ENCODE results near the gene NNAT. TPM values are rescaled to one million over a fixed set of nuclear protein-coding genes. Genes with fewer than 3 reads are reported as not detected.
A peak's percentile ranks its signal among the peaks of the same experiment; 100 is the strongest.

Gene NNAT
- total RNA-seq, 1 donor from 2014 or later = not detected

GRCh38 chr20:37506152-37506725 lies 14.8 kb upstream of the NNAT start:
- Mint-ChIP-seq H3K4me1 (ENCODE audit: low read depth) (no peaks in the 10 kb centered on the region), H3K9me3 (no peaks in the 10 kb centered on the region)

GRCh38 chr20:37510226-37510625 lies 10.8 kb upstream of the NNAT start:
- H3K27ac Mint-ChIP-seq = no peak overlapping the region
- H3K36me3 Mint-ChIP-seq (ENCODE audit: low read depth) = no peaks in the 10 kb centered on the region
- H3K4me3 Mint-ChIP-seq (ENCODE audit: low read depth) = no peak overlapping the region
- no peaks in the 10 kb centered on the region for H3K4me1 Mint-ChIP-seq (ENCODE audit: low read depth)
- no peaks in the 10 kb centered on the region for H3K27me3 Mint-ChIP-seq (ENCODE audit: low read depth)
- intact Hi-C loops (cut with micrococcal nuclease) = no loop called here
- DNase-seq (ENCODE audit: low spot score) = no peak
- no peaks in the 10 kb centered on the region for H3K9me3 Mint-ChIP-seq

More at GRCh38 chr20:37506152-37506725, 14.8 kb upstream of the NNAT start:
- Mint-ChIP-seq H3K27ac (no peak overlapping the region), H3K4me3 (ENCODE audit: low read depth) (no peak overlapping the region), H3K36me3 (ENCODE audit: low read depth) (no peaks in the 10 kb centered on the region), H3K27me3 (ENCODE audit: low read depth) (no peaks in the 10 kb centered on the region)
- intact Hi-C loops (cut with micrococcal nuclease) = no loop called here
- DNase-seq (ENCODE audit: low spot score) = no peak

- no peak for DNase-seq (ENCODE audit: low spot score)
- no peak overlapping the region for H3K27ac Mint-ChIP-seq
- no peaks in the 10 kb centered on the region for H3K4me1 Mint-ChIP-seq (ENCODE audit: low read depth)
- no peaks in the 10 kb centered on the region for H3K27me3 Mint-ChIP-seq (ENCODE audit: low read depth)
- intact Hi-C loops (cut with micrococcal nuclease) = no loop called here
- H3K36me3 Mint-ChIP-seq (ENCODE audit: low read depth) = no peaks in the 10 kb centered on the region
- no peak overlapping the region for H3K4me3 Mint-ChIP-seq (ENCODE audit: low read depth)
- no peaks in the 10 kb centered on the region for H3K9me3 Mint-ChIP-seq
Measured at GRCh38 chr20:37511610-37512275, 9.3 kb upstream of the NNAT start.

- no peaks in the 10 kb centered on the region for H3K27me3 Mint-ChIP-seq (ENCODE audit: low read depth)
- intact Hi-C loops (cut with micrococcal nuclease) = no loop called here
- peaks cover 8% of the 10 kb centered on the region for H3K36me3 Mint-ChIP-seq (ENCODE audit: low read depth)
- no peak for DNase-seq (ENCODE audit: low spot score)
- no peaks in the 10 kb centered on the region for H3K4me1 Mint-ChIP-seq (ENCODE audit: low read depth)
- no peak overlapping the region for H3K27ac Mint-ChIP-seq
- H3K9me3 Mint-ChIP-seq = no peaks in the 10 kb centered on the region
- no peak overlapping the region for H3K4me3 Mint-ChIP-seq (ENCODE audit: low read depth)
Measured at GRCh38 chr20:37513779-37514359, 7.2 kb upstream of the NNAT start.

- Mint-ChIP-seq H3K4me1 (ENCODE audit: low read depth) (no peaks in the 10 kb centered on the region), H3K27me3 (ENCODE audit: low read depth) (peaks cover 3% of the 10 kb centered on the region), H3K9me3 (no peaks in the 10 kb centered on the region), H3K4me3 (ENCODE audit: low read depth) (no peak overlapping the region), H3K27ac (no peak overlapping the region), H3K36me3 (ENCODE audit: low read depth) (peaks cover 10% of the 10 kb centered on the region)
- intact Hi-C loops (cut with micrococcal nuclease) = no loop called here
- no peak for DNase-seq (ENCODE audit: low spot score)
Measured at GRCh38 chr20:37515876-37516275, 5.2 kb upstream of the NNAT start.

GRCh38 chr20:37516811-37517750 lies 4.0 kb upstream of the NNAT start:
- Mint-ChIP-seq H3K27me3 (ENCODE audit: low read depth) (peaks cover 5% of the 10 kb centered on the region), H3K4me1 (ENCODE audit: low read depth) (peaks cover 2% of the 10 kb centered on the region), H3K27ac (no peak overlapping the region), H3K9me3 (no peaks in the 10 kb centered on the region), H3K36me3 (ENCODE audit: low read depth) (peaks cover 10% of the 10 kb centered on the region), H3K4me3 (ENCODE audit: low read depth) (no peak overlapping the region)
- intact Hi-C loops (cut with micrococcal nuclease) = no loop called here
- no peak for DNase-seq (ENCODE audit: low spot score)

- peaks cover 10% of the 10 kb centered on the region for H3K36me3 Mint-ChIP-seq (ENCODE audit: low read depth)
- intact Hi-C loops (cut with micrococcal nuclease) = no loop called here
- no peak overlapping the region for H3K27ac Mint-ChIP-seq
- H3K4me1 Mint-ChIP-seq (ENCODE audit: low read depth) = peaks cover 2% of the 10 kb centered on the region
- H3K9me3 Mint-ChIP-seq = no peaks in the 10 kb centered on the region
- DNase-seq (ENCODE audit: low spot score) = no peak
- H3K27me3 Mint-ChIP-seq (ENCODE audit: low read depth) = peaks cover 5% of the 10 kb centered on the region
- no peak overlapping the region for H3K4me3 Mint-ChIP-seq (ENCODE audit: low read depth)
Measured at GRCh38 chr20:37518059-37518458, 3.0 kb upstream of the NNAT start.

GRCh38 chr20:37518606-37519507 lies 2.2 kb upstream of the NNAT start:
- Mint-ChIP-seq H3K36me3 (ENCODE audit: low read depth) (peaks cover 10% of the 10 kb centered on the region), H3K4me1 (ENCODE audit: low read depth) (peaks cover 4% of the 10 kb centered on the region), H3K27ac (no peak overlapping the region), H3K27me3 (ENCODE audit: low read depth) (peaks cover 5% of the 10 kb centered on the region), H3K9me3 (no peaks in the 10 kb centered on the region), H3K4me3 (ENCODE audit: low read depth) (no peak overlapping the region)
- intact Hi-C loops (cut with micrococcal nuclease) = no loop called here
- DNase-seq (ENCODE audit: low spot score) = no peak

- Mint-ChIP-seq H3K9me3 (no peaks in the 10 kb centered on the region), H3K27ac (no peak overlapping the region), H3K27me3 (ENCODE audit: low read depth) (peaks cover 5% of the 10 kb centered on the region), H3K36me3 (ENCODE audit: low read depth) (peaks cover 10% of the 10 kb centered on the region), H3K4me3 (ENCODE audit: low read depth) (no peak overlapping the region), H3K4me1 (ENCODE audit: low read depth) (peaks cover 11% of the 10 kb centered on the region)
- intact Hi-C loops (cut with micrococcal nuclease) = no loop called here
- no peak for DNase-seq (ENCODE audit: low spot score)
Measured at GRCh38 chr20:37519508-37520418, 1.3 kb upstream of the NNAT start.

GRCh38 chr20:37520419-37520955 lies 563 bp upstream of the NNAT start:
- Mint-ChIP-seq H3K4me1 (ENCODE audit: low read depth) (peaks cover 18% of the 10 kb centered on the region), H3K27me3 (ENCODE audit: low read depth) (peaks cover 5% of the 10 kb centered on the region), H3K27ac (no peak overlapping the region), H3K4me3 (ENCODE audit: low read depth) (peak overlapping the region; percentile 15), H3K9me3 (no peaks in the 10 kb centered on the region), H3K36me3 (ENCODE audit: low read depth) (peaks cover 10% of the 10 kb centered on the region)
- no peak for DNase-seq (ENCODE audit: low spot score)
- intact Hi-C loops (cut with micrococcal nuclease) = no loop called here

GRCh38 chr20:37522260-37523011 lies 1.4 kb downstream of the NNAT start:
- Mint-ChIP-seq H3K9me3 (no peaks in the 10 kb centered on the region), H3K4me3 (ENCODE audit: low read depth) (no peak overlapping the region), H3K36me3 (ENCODE audit: low read depth) (peaks cover 10% of the 10 kb centered on the region), H3K27ac (no peak overlapping the region), H3K27me3 (ENCODE audit: low read depth) (peaks cover 5% of the 10 kb centered on the region), H3K4me1 (ENCODE audit: low read depth) (peaks cover 31% of the 10 kb centered on the region)
- intact Hi-C loops (cut with micrococcal nuclease) = no loop called here
- DNase-seq (ENCODE audit: low spot score) = no peak
